H1 (cell line): ENCODE results near the gene ELMO1. TPM values are rescaled to one million over a fixed set of nuclear protein-coding genes. Genes with fewer than 3 reads are reported as not detected.

Experiments
- CTCF ChIA-PET: fragments of 300-600 bp; sonication (Branson Sonifier 250); formaldehyde crosslinking; loops from one replicate; lab custom pipeline; 2021; ENCODE audit not compliant: partially characterized antibody; lab: Charles Lee
- POLR2A ChIA-PET: fragments of 300-600 bp; sonication (Branson Sonifier 250); formaldehyde crosslinking; loops from one replicate; lab custom pipeline; 2021; ENCODE audit warnings: inconsistent platforms; ENCODE audit not compliant: partially characterized antibody; lab: Charles Lee
- DNase-seq, 2 experiments: peaks; one replicate each; pipeline versions ENCODE4 v3.0.0 to v3.0.0-alpha.2; 2010 to 2022; ENCODE audit warnings: low spot score in 2 of 2, low read depth in 1 of 2, mixed read lengths in 1 of 2
- FAIRE-seq: peaks from 2 replicates; lab custom pipeline; 2011; peaks lifted over from hg19 to GRCh38; lab: Jason Lieb, UNC
- H2AFZ ChIP-seq: 2 replicates; pipeline ENCODE4 v1.8.1; 2012; ENCODE audit warnings: low read length, inconsistent platforms
- H2AK5ac ChIP-seq: 2 replicates; pipeline ENCODE4 v1.6.1; 2013; ENCODE audit warnings: low read depth, low read length
- H2BK120ac ChIP-seq: replicated peaks from 2 replicates; pipeline ENCODE3; 2013; ENCODE audit warnings: low read depth, low read length, inconsistent platforms
- H2BK12ac ChIP-seq: 2 replicates; pipeline ENCODE4 v1.6.1; 2013; ENCODE audit warnings: low read depth, low read length
- H2BK15ac ChIP-seq: 2 replicates; pipeline ENCODE4 v1.6.1; 2013; ENCODE audit warnings: low read length
- H2BK20ac ChIP-seq: 2 replicates; pipeline ENCODE4 v1.6.1; 2013; ENCODE audit warnings: low read length
- H2BK5ac ChIP-seq: 2 replicates; pipeline ENCODE4 v1.6.1; 2013; ENCODE audit warnings: low read depth, low read length
- H3K14ac ChIP-seq: 2 replicates; pipeline ENCODE4 v1.6.1; 2013; ENCODE audit warnings: inconsistent platforms; ENCODE audit not compliant: insufficient read length
- H3K18ac ChIP-seq: 2 replicates; pipeline ENCODE4 v1.6.1; 2013; ENCODE audit warnings: low read length; ENCODE audit errors: extremely low read depth
- H3K23ac ChIP-seq: 2 replicates; pipeline ENCODE4 v1.6.1; 2013; ENCODE audit warnings: inconsistent platforms; ENCODE audit not compliant: insufficient read length
- H3K23me2 ChIP-seq: 2 replicates; pipeline ENCODE4 v1.6.1; 2013; ENCODE audit warnings: low read depth, low read length
- H3K27ac ChIP-seq: 2 replicates; pipeline ENCODE4 v1.6.1; 2011; ENCODE audit warnings: low read depth, low read length, inconsistent platforms
- H3K27me3 ChIP-seq, 4 experiments: replicated peaks in 1 of 4; 1 replicate in 1 of 4; 2 replicates in 3 of 4; pipeline versions ENCODE4 v1.6.1 to v1.8.1; 2011 to 2013; ENCODE audit warnings: low read length in 3 of 4, mild to moderate bottlenecking in 3 of 4, inconsistent platforms in 2 of 4, mixed read lengths in 2 of 4, moderate library complexity in 1 of 4; ENCODE audit not compliant: control insufficient read depth in 3 of 4, insufficient read depth in 3 of 4; ENCODE audit errors: extremely low read depth in 1 of 4
- H3K36me3 ChIP-seq, 4 experiments: 2 replicates each; pipeline versions ENCODE4 v1.6.1 to v1.8.1; 2011 to 2013; ENCODE audit warnings: mild to moderate bottlenecking in 4 of 4, low read length in 3 of 4, moderate library complexity in 2 of 4, control low read depth in 1 of 4, inconsistent platforms in 1 of 4; ENCODE audit not compliant: insufficient read depth in 4 of 4, control insufficient read depth in 2 of 4
- H3K4ac ChIP-seq: replicated peaks from 2 replicates; pipeline ENCODE3; 2013; ENCODE audit warnings: low read length, low read depth, mixed read lengths, inconsistent platforms; ENCODE audit not compliant: insufficient read length
- H3K4me1 ChIP-seq, 4 experiments: replicated peaks in 1 of 4; 1 replicate in 1 of 4; 2 replicates in 3 of 4; pipeline versions ENCODE4 v1.6.1 to v1.8.1; 2011 to 2013; ENCODE audit warnings: low read length in 3 of 4, inconsistent platforms in 2 of 4, mixed read lengths in 1 of 4; ENCODE audit not compliant: insufficient read depth in 4 of 4, control insufficient read depth in 3 of 4
- H3K4me2 ChIP-seq, 2 experiments: 2 replicates each; pipeline versions ENCODE4 v1.6.1 to v1.8.1; 2011 to 2013; ENCODE audit warnings: low read depth in 2 of 2, low read length in 2 of 2, control low read depth in 1 of 2, inconsistent platforms in 1 of 2, mild to moderate bottlenecking in 1 of 2; ENCODE audit not compliant: insufficient read depth in 1 of 2
- H3K4me3 ChIP-seq, 4 experiments: fragments of 200-600, 300-600 bp in 1 of 4; sonication (generic), shearing (Covaris generic), sonication (Bioruptor Twin) in 1 of 4; 2 replicates each; pipeline versions ENCODE4 v1.5.1 to v1.8.1; 2011 to 2016; ENCODE audit warnings: low read length in 4 of 4, low read depth in 3 of 4, control low read depth in 2 of 4, inconsistent platforms in 2 of 4, mild to moderate bottlenecking in 2 of 4, mixed read lengths in 1 of 4, moderate library complexity in 1 of 4; ENCODE audit not compliant: insufficient read depth in 2 of 4; ENCODE audit errors: extremely low read depth in 1 of 4
- H3K56ac ChIP-seq: replicated peaks from 2 replicates; pipeline ENCODE3; 2013; ENCODE audit warnings: low read depth, mild to moderate bottlenecking, mixed read lengths, low read length, inconsistent platforms; ENCODE audit not compliant: insufficient read length
- H3K79me1 ChIP-seq: 2 replicates; pipeline ENCODE4 v1.6.1; 2013; ENCODE audit warnings: low read depth, low read length, control low read depth
- H3K79me2 ChIP-seq, 2 experiments: 2 replicates each; pipeline versions ENCODE4 v1.6.1 to v1.8.1; 2012 to 2013; ENCODE audit warnings: low read length in 2 of 2, mild to moderate bottlenecking in 2 of 2, inconsistent platforms in 1 of 2; ENCODE audit not compliant: insufficient read depth in 2 of 2, control insufficient read depth in 1 of 2
- H3K9ac ChIP-seq, 4 experiments: replicated peaks in 1 of 4; 1 replicate in 1 of 4; 2 replicates in 3 of 4; pipeline versions ENCODE4 v1.6.1 to v1.8.1; 2011 to 2013; ENCODE audit warnings: low read depth in 3 of 4, low read length in 3 of 4, control low read depth in 2 of 4, mild to moderate bottlenecking in 2 of 4, moderate library complexity in 2 of 4, inconsistent platforms in 1 of 4; ENCODE audit errors: extremely low read depth in 1 of 4
- H3K9me3 ChIP-seq, 2 experiments: 2 replicates each; pipeline versions ENCODE4 v1.6.1 to v1.8.1; 2012 to 2013; ENCODE audit warnings: mild to moderate bottlenecking in 2 of 2, moderate library complexity in 2 of 2, control low read depth in 1 of 2, inconsistent platforms in 1 of 2, low read depth in 1 of 2, low read length in 1 of 2, mixed read lengths in 1 of 2; ENCODE audit not compliant: insufficient read depth in 2 of 2
- H4K20me1 ChIP-seq, 2 experiments: replicated peaks in 1 of 2; 2 replicates each; pipeline versions ENCODE3 to v1.8.1; 2011 to 2013; ENCODE audit warnings: inconsistent platforms in 2 of 2, low read length in 2 of 2, mild to moderate bottlenecking in 1 of 2; ENCODE audit not compliant: insufficient read depth in 2 of 2, control insufficient read depth in 1 of 2
- H4K5ac ChIP-seq: 2 replicates; pipeline ENCODE4 v1.6.1; 2013; ENCODE audit warnings: low read length, low read depth, mixed read lengths, inconsistent platforms; ENCODE audit not compliant: insufficient read length
- H4K8ac ChIP-seq: 2 replicates; pipeline ENCODE4 v1.8.0; 2013; ENCODE audit warnings: mild to moderate bottlenecking, moderate library complexity, low read length, inconsistent platforms; ENCODE audit not compliant: insufficient read depth; ENCODE audit errors: extremely low read depth
- H4K91ac ChIP-seq: replicated peaks from 2 replicates; pipeline ENCODE3; 2013; ENCODE audit warnings: low read length, mixed read lengths, inconsistent platforms; ENCODE audit not compliant: insufficient read length
- BACH1 ChIP-seq: IDR thresholded peaks from 2 replicates; pipeline ENCODE4 v1.6.1; 2012; ENCODE audit warnings: low read length, improper control_type of control experiment
- E2F6 ChIP-seq: IDR thresholded peaks from 2 replicates; pipeline ENCODE4 v1.6.1; 2012; ENCODE audit warnings: inconsistent platforms
- KDM4A ChIP-seq: IDR thresholded peaks from one replicate; pipeline ENCODE4 v1.7.1; 2012; ENCODE audit warnings: low read depth, mild to moderate bottlenecking, moderate library complexity, low read length, inconsistent platforms; ENCODE audit not compliant: severe bottlenecking
- MAX ChIP-seq: IDR thresholded peaks from 2 replicates; pipeline ENCODE4 v1.6.1; 2012; ENCODE audit warnings: inconsistent platforms
- RAD21 ChIP-seq, 2 experiments: IDR thresholded peaks in 1 of 2; conservative IDR thresholded peaks in 1 of 2; 2 replicates each; pipeline ENCODE4 v1.6.1; 2011; ENCODE audit warnings: low read depth in 2 of 2, low read length in 2 of 2, improper control_type of control experiment in 1 of 2, inconsistent platforms in 1 of 2, mild to moderate bottlenecking in 1 of 2, moderate library complexity in 1 of 2
- RFX5 ChIP-seq: IDR thresholded peaks from 2 replicates; pipeline ENCODE4 v1.6.1; 2011; ENCODE audit warnings: low read depth, low read length, improper control_type of control experiment, borderline replicate concordance
- SP1 ChIP-seq: IDR thresholded peaks from 2 replicates; pipeline ENCODE4 v1.6.1; 2011; ENCODE audit warnings: low read depth, low read length
- SUZ12 ChIP-seq: fragments of 200-600 bp; sonication (generic); IDR thresholded peaks from 2 replicates; pipeline ENCODE4 v1.6.1; 2012; ENCODE audit warnings: mild to moderate bottlenecking, inconsistent platforms, low read length, moderate library complexity, mixed read lengths
- TAF1 ChIP-seq: IDR thresholded peaks from 2 replicates; pipeline ENCODE4 v1.6.1; 2011; ENCODE audit warnings: mild to moderate bottlenecking, low read depth, low read length
- TEAD4 ChIP-seq: IDR thresholded peaks from 2 replicates; pipeline ENCODE4 v1.6.1; 2012; ENCODE audit warnings: low read depth, low read length, inconsistent platforms, mixed read lengths
- WGBS, 2 experiments: shearing (Covaris generic) in 1 of 2; methylation state at CpG; one replicate each; pipeline versions ENCODE4 v1.1.6 to v1.1.7; 2013 to 2015; ENCODE audit warnings: low lambda C conversion rate in 2 of 2, mixed read lengths in 2 of 2, inconsistent platforms in 1 of 2, low coverage in 1 of 2, missing lambda C conversion rate in 1 of 2; ENCODE audit not compliant: insufficient replicate concordance in 2 of 2, insufficient coverage in 1 of 2, insufficient read length in 1 of 2; ENCODE audit errors: extremely low coverage in 1 of 2, missing lambda C conversion rate in 1 of 2; 5-methylcytosine and 5-hydroxymethylcytosine counted together
- polyA plus RNA-seq, 7 experiments: library from polyadenylated mRNA; depleted of rRNA in 3 of 7; stranded (reverse) in 5 of 7; unstranded in 2 of 7; fragments of >200 nt in 5 of 7; fragments of 200-250 nt in 2 of 7; gene quantifications; 1 replicate in 5 of 7; 2 replicates in 1 of 7; 4 replicates in 1 of 7; pipeline versions ENCODE4 v1.2.1 to v1.2.3, GENCODE V29; 2011 to 2013; ENCODE audit warnings: missing spikeins in 2 of 7, mixed read lengths in 2 of 7
- total RNA-seq: library from RNA; stranded (reverse); fragmentation: NEBNext Ultra II Directional; extraction: Animal tissue kit (Norgen Biotek cat#: 25700); gene quantifications from 2 replicates; pipeline ENCODE4 v1.2.1, GENCODE V29; 2021
- TF ChIP-seq, protein P1 (sequence below): IDR thresholded peaks from 2 replicates; pipeline ENCODE4 v1.6.1; 2012; ENCODE audit warnings: low read length, inconsistent platforms

ELMO1 gene
- total and polyA plus RNA-seq, 2 of the 8 experiments (the other 6 are each of a cell fraction or from before 2014, with no cell fraction given): 18.4 to 21.0 TPM

- Histone ChIP-seq H2BK12ac (no peak overlapping the region), H3K23me2 (no peaks in the 10 kb centered on the region), H4K20me1 (no peaks in the 10 kb centered on the region), H3K27ac (no peak overlapping the region), H3K9me3 (no peaks in the 10 kb centered on the region), H3K23ac (no peak overlapping the region), H4K8ac (no peak overlapping the region), H4K91ac (no peak overlapping the region), H3K4me2 (no peak overlapping the region), H3K4ac (no peak overlapping the region), H4K5ac (no peak overlapping the region), H3K79me2 (no peaks in the 10 kb centered on the region), H3K9ac (no peak overlapping the region), H2BK120ac (no peak overlapping the region), H3K36me3 (no peaks in the 10 kb centered on the region), H2AFZ (no peak overlapping the region), H2BK15ac (no peak overlapping the region), H3K79me1 (no peaks in the 10 kb centered on the region), H3K56ac (no peak overlapping the region), H3K18ac (no peak overlapping the region), H3K14ac (no peak overlapping the region), H3K4me3 (no peak overlapping the region), H2AK5ac (no peak overlapping the region), H2BK20ac (no peak overlapping the region), H3K4me1 (no peaks in the 10 kb centered on the region), H2BK5ac (no peak overlapping the region), H3K27me3 (no peaks in the 10 kb centered on the region)
- ChIA-PET CTCF (interaction anchor here (0.6 to 1.7 kb wide), 8 partner anchors 9 to 273 kb away, joined by 3 to 6 read pairs (median 4); no protein-coding TSS in a partner anchor), POLR2A (no interaction called here)
- no peak for DNase-seq
- TF ChIP-seq BACH1 (no peak), TEAD4 (no peak), RAD21 (IDR thresholded peaks at IDR 0.05 in 1 of 2, conservative IDR thresholded peaks at IDR 0.05 in 1 of 2; ENCODE audit: low read depth in 2 of 2, low read length in 2 of 2) (no peak), MAX (no peak), SP1 (no peak), E2F6 (no peak), TAF1 (no peak), SUZ12 (no peak), RFX5 (no peak), KDM4A (no peak)
- TF ChIP-seq, protein P1, sequence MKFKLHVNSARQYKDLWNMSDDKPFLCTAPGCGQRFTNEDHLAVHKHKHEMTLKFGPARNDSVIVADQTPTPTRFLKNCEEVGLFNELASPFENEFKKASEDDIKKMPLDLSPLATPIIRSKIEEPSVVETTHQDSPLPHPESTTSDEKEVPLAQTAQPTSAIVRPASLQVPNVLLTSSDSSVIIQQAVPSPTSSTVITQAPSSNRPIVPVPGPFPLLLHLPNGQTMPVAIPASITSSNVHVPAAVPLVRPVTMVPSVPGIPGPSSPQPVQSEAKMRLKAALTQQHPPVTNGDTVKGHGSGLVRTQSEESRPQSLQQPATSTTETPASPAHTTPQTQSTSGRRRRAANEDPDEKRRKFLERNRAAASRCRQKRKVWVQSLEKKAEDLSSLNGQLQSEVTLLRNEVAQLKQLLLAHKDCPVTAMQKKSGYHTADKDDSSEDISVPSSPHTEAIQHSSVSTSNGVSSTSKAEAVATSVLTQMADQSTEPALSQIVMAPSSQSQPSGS: no peak
- no peak for FAIRE-seq
- whole genome bisulfite sequencing, 2 experiments: 96% methylated on average over 2 of the region's 2 CpGs; no CpG with 5 or more reads in 1 of the 2 experiments
Measured at GRCh38 chr7:36928718-36929117, 519.9 kb downstream of the ELMO1 start.
